Loucy (cell line): ENCODE results near the gene RNU5B-1.

Experiments used
- EZH2phosphoT487 ChIP-seq: fragments of 200-600 bp; IDR thresholded peaks from 2 replicates; pipeline ENCODE4 v1.6.1; 2018; ENCODE audit warnings: antibody characterized with exemption, mild to moderate bottlenecking, moderate library complexity, borderline replicate concordance
- TF ChIP-seq, protein P1 (sequence below): fragments of 200-600 bp; sonication (generic); conservative IDR thresholded peaks from 2 replicates; pipeline ENCODE4 v1.5.1; 2014; ENCODE audit warnings: mild to moderate bottlenecking, antibody characterized with exemption, low read length

DNA sequence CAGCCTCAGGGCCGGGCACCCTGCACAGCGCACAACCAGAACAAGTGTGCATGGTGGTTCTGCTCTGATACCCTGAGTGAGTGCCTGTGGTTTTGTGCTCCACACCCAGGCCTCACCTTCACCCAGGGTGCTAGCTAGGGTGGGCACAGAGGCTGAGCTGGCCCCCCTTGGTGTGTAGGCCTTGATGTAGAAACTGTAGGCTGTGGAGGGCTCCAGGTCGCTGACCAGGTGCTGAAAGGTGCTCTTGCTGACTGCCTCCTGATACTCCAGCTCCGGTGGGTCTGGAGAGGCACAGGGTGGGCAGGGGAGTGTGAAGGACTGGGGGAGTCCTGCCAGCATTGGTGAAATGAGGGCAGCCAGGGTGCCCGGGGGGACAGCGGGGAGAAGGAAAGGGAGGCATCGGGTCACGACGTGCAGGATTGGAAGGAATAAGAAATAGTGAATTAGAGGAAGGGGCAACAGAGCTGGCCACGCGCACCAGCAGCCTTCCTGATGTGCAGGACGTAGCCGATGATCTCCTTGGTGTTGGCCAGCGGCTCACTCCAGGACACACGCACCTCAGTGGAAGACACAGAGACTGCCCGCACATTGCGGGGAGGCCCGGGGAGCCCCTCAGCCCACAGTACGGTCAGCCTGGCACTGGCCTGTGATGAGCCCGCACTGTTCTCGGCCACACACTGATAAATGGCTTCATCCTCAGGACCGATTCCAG, 26.6 kb downstream of the RNU5B-1 start:
- TF ChIP-seq, protein P1, sequence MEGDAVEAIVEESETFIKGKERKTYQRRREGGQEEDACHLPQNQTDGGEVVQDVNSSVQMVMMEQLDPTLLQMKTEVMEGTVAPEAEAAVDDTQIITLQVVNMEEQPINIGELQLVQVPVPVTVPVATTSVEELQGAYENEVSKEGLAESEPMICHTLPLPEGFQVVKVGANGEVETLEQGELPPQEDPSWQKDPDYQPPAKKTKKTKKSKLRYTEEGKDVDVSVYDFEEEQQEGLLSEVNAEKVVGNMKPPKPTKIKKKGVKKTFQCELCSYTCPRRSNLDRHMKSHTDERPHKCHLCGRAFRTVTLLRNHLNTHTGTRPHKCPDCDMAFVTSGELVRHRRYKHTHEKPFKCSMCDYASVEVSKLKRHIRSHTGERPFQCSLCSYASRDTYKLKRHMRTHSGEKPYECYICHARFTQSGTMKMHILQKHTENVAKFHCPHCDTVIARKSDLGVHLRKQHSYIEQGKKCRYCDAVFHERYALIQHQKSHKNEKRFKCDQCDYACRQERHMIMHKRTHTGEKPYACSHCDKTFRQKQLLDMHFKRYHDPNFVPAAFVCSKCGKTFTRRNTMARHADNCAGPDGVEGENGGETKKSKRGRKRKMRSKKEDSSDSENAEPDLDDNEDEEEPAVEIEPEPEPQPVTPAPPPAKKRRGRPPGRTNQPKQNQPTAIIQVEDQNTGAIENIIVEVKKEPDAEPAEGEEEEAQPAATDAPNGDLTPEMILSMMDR, result no peak
- no peak for TF ChIP-seq EZH2phosphoT487
